ENCODE measurements around the gene ZNF335. TPM values are rescaled to one million over a fixed set of nuclear protein-coding genes. Genes with fewer than 3 reads are reported as not detected.
A peak's percentile ranks its signal among the peaks of the same experiment; 100 is the strongest.

Gene ZNF335
- total and polyA plus RNA-seq, 2 of the 13 experiments (the other 11 are each of a cell fraction or from before 2014, with no cell fraction given) = 9.7 to 13.7 TPM

- TF ChIP-seq SNAPC5 (CRISPR knock-in tag; IDR thresholded peaks at IDR 0.05; ENCODE audit: borderline replicate concordance) (no peak; the same call in 1 of the 2 replicates), MZF1 (CRISPR knock-in tag; IDR thresholded peaks at IDR 0.05; ENCODE audit: borderline replicate concordance) (no peak), SIX4 (CRISPR knock-in tag; IDR thresholded peaks at IDR 0.05) (peak; percentile 81), PLSCR1 (CRISPR knock-in tag; IDR thresholded peaks at IDR 0.05; ENCODE audit: borderline replicate concordance) (no peak), MED8 (CRISPR knock-in tag; IDR thresholded peaks at IDR 0.05; ENCODE audit: insufficient replicate concordance) (peak; percentile 50), HIC2 (CRISPR knock-in tag; IDR thresholded peaks at IDR 0.05; ENCODE audit: low read depth) (peak; percentile 52; the same call in 1 of the 2 replicates), PREB (CRISPR knock-in tag; IDR thresholded peaks at IDR 0.05) (no peak), TFAP4 (IDR thresholded peaks at IDR 0.05; ENCODE audit: borderline replicate concordance, low read depth) (peak; percentile 50; the same call in 1 of the 2 replicates), HNRNPH1 (optimal IDR thresholded peaks at IDR 0.05; ENCODE audit: low read depth, low read length) (no peak), KAT2B (IDR thresholded peaks at IDR 0.05; ENCODE audit: borderline replicate concordance, low read depth, low read length) (no peak), SATB2 (CRISPR knock-in tag; IDR thresholded peaks at IDR 0.05) (no peak), YEATS2 (CRISPR knock-in tag; IDR thresholded peaks at IDR 0.05; ENCODE audit: borderline replicate concordance) (peak; percentile 63; the same call in 1 of the 2 replicates), PRDM10 (CRISPR knock-in tag; IDR thresholded peaks at IDR 0.05; ENCODE audit: low read depth) (peak; percentile 97), TOE1 (CRISPR knock-in tag; IDR thresholded peaks at IDR 0.05) (0 out of 2 replicates have a peak, but pooled peaks have one; percentile 94), ZNF576 (CRISPR knock-in tag; IDR thresholded peaks at IDR 0.05) (no peak), ZNF563 (CRISPR knock-in tag; IDR thresholded peaks at IDR 0.05) (peak; percentile 84; the same call in 1 of the 2 replicates), NR3C1 (CRISPR knock-in tag; IDR thresholded peaks at IDR 0.05) (no peak)
Observed at GRCh38 chr20:45927071-45927878, 44.7 kb downstream of the ZNF335 start (continued).

Data from HepG2 (cell line).